NK-92 treated with Interleukin-12 subunit alpha and Interleukin-12 subunit beta, amount 100 ng/mL, for 24 hours (cell line): Measurements from ENCODE around the gene CUL4A.
A peak's percentile ranks its signal among the peaks of the same experiment; 100 is the strongest.
"Not testable (repeated sequence)": the region's sequence is repeated elsewhere in the genome, so short reads cannot be mapped to it uniquely, and the experiment has no call there.

Source experiments
- DNase-seq: peaks from one replicate; lab custom pipeline; 2025; lab: John Stamatoyannopoulos, UW

CUL4A gene

GRCh38 chr13:113209336-113209758, at the start of gene CUL4A:
CUL4A (plus strand) TSS chr13:113209613; CDS start chr13:113209628, 15 bp downstream.
- DNase-seq: peak; percentile 60

GRCh38 chr13:113159701-113160100, 49.7 kb upstream of the CUL4A start:
- no peak for DNase-seq

GRCh38 chr13:113160983-113161382, 48.4 kb upstream of the CUL4A start:
- DNase-seq: no peak

GRCh38 chr13:113161433-113161832, 48.0 kb upstream of the CUL4A start:
- no peak for DNase-seq

GRCh38 chr13:113161975-113162374, 47.4 kb upstream of the CUL4A start:
- DNase-seq: not testable (repeated sequence)

- no peak for DNase-seq
These were observed 46.4 kb upstream of the CUL4A start for GRCh38 chr13:113162783-113163685.

GRCh38 chr13:113164492-113164891, 44.9 kb upstream of the CUL4A start:
- no peak for DNase-seq

- no peak for DNase-seq
These were observed 43.1 kb upstream of the CUL4A start for GRCh38 chr13:113166266-113166665.

- no peak for DNase-seq
These were observed 42.7 kb upstream of the CUL4A start for GRCh38 chr13:113166681-113167080.

GRCh38 chr13:113167155-113167554, 42.3 kb upstream of the CUL4A start:
- DNase-seq: no peak

GRCh38 chr13:113167575-113167974, 41.8 kb upstream of the CUL4A start:
- DNase-seq: no peak

- DNase-seq: no peak
These were observed 41.2 kb upstream of the CUL4A start for GRCh38 chr13:113168211-113168610.

- no peak for DNase-seq
These were observed 39.8 kb upstream of the CUL4A start for GRCh38 chr13:113169277-113170272.

GRCh38 chr13:113170511-113170910, 38.9 kb upstream of the CUL4A start:
- no peak for DNase-seq

GRCh38 chr13:113171250-113172125, 37.9 kb upstream of the CUL4A start:
- DNase-seq: no peak

GRCh38 chr13:113172419-113172926, 36.9 kb upstream of the CUL4A start:
- DNase-seq: no peak

- DNase-seq: no peak
These were observed 33.1 kb upstream of the CUL4A start for GRCh38 chr13:113176280-113176679.

GRCh38 chr13:113176822-113177221, 32.6 kb upstream of the CUL4A start:
- no peak for DNase-seq

- no peak for DNase-seq
These were observed 31.1 kb upstream of the CUL4A start for GRCh38 chr13:113178070-113178895.

- DNase-seq: no peak
These were observed 30.6 kb upstream of the CUL4A start for GRCh38 chr13:113178896-113179167.
